Osteoblast (primary cell): ENCODE measurements around the gene KRTAP5-5. TPM values are rescaled to one million over a fixed set of nuclear protein-coding genes. Genes with fewer than 3 reads are reported as not detected.
"Not testable (repeated sequence)": the region's sequence is repeated elsewhere in the genome, so short reads cannot be mapped to it uniquely, and the experiment has no call there.

Experiments used
- DNase-seq: peaks from one replicate; pipeline ENCODE4 v3.0.0; 2011; ENCODE audit warnings: low spot score, mixed read lengths; ENCODE audit not compliant: insufficient read length; ENCODE audit errors: missing footprints
- H2AFZ ChIP-seq: 2 replicates; pipeline ENCODE4 v1.6.0; 2011; ENCODE audit warnings: mild to moderate bottlenecking, low read length
- H3K27ac ChIP-seq: 2 replicates; pipeline ENCODE4 v1.5.1; 2011; ENCODE audit warnings: mild to moderate bottlenecking, low read depth, low read length, moderate library complexity
- H3K27me3 ChIP-seq: 2 replicates; pipeline ENCODE4 v1.6.0; 2012; ENCODE audit warnings: mild to moderate bottlenecking, control low read depth, inconsistent platforms, low read length, moderate library complexity; ENCODE audit not compliant: insufficient read depth
- H3K36me3 ChIP-seq: 2 replicates; pipeline ENCODE4 v1.5.1; 2011; ENCODE audit warnings: mild to moderate bottlenecking, low read length, control low read depth, moderate library complexity; ENCODE audit not compliant: insufficient read depth
- H3K4me1 ChIP-seq: 2 replicates; pipeline ENCODE4 v1.5.1; 2011; ENCODE audit warnings: mild to moderate bottlenecking, low read length, control low read depth, moderate library complexity; ENCODE audit not compliant: insufficient read depth
- H3K4me2 ChIP-seq: 2 replicates; pipeline ENCODE4 v1.6.0; 2011; ENCODE audit warnings: mild to moderate bottlenecking, low read length; ENCODE audit not compliant: insufficient read depth
- H3K4me3 ChIP-seq: fragments of 200-600 bp; sonication (generic); 3 replicates; pipeline ENCODE4 v1.5.1; 2012; ENCODE audit warnings: mild to moderate bottlenecking, low read length, inconsistent platforms; ENCODE audit not compliant: insufficient read depth
- H3K79me2 ChIP-seq: 2 replicates; pipeline ENCODE4 v1.6.0; 2012; ENCODE audit warnings: mild to moderate bottlenecking, low read length, control low read depth, inconsistent platforms; ENCODE audit not compliant: insufficient read depth
- H3K9me3 ChIP-seq: 2 replicates; pipeline ENCODE4 v1.5.1; 2011; ENCODE audit warnings: low read depth, low read length, control low read depth
- H4K20me1 ChIP-seq: 2 replicates; pipeline ENCODE4 v1.6.0; 2012; ENCODE audit warnings: mild to moderate bottlenecking, low read length, control low read depth; ENCODE audit not compliant: insufficient read depth
- total RNA-seq: library from RNA; depleted of rRNA; stranded (reverse); fragments of >200 nt; gene quantifications from 2 replicates; pipeline ENCODE4 v1.2.3, GENCODE V29; 2012
- TF ChIP-seq, protein P1 (sequence below): IDR thresholded peaks from 2 replicates; pipeline ENCODE4 v1.5.1; 2011; ENCODE audit warnings: mild to moderate bottlenecking, low read depth, low read length, moderate library complexity; ENCODE audit errors: extremely low read depth

KRTAP5-5 gene
- total RNA-seq, 1 donor: not detected

DNA sequence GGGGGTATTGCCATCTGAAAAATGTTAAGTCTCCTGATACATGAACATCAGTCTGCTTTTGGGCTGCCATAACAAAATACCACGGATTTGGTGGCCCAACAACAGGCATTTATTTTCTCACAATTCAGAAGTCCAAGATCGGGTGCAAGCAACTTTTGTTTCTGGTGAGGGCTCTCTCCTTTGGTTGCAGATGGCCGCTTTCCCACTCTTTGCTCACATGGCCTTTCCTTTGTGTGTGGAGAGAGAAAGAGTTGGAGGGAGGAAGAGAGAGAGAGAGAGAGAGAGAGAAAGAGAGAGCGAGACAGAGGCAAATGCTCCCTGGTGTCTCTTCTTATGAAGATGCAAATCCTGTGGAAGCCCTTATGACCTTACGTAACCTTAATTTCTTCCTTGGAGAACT is 28.9 kb upstream of the KRTAP5-5 start:
- no peak overlapping the region for H2AFZ ChIP-seq
- H3K27ac ChIP-seq: no peak overlapping the region
- H3K9me3 ChIP-seq: no peaks in the 10 kb centered on the region
- no peaks in the 10 kb centered on the region for H4K20me1 ChIP-seq
- H3K4me3 ChIP-seq: no peak overlapping the region
- peaks cover 33% of the 10 kb centered on the region for H3K27me3 ChIP-seq
- no peaks in the 10 kb centered on the region for H3K79me2 ChIP-seq
- H3K4me2 ChIP-seq: no peak overlapping the region
- H3K36me3 ChIP-seq: no peaks in the 10 kb centered on the region
- no peaks in the 10 kb centered on the region for H3K4me1 ChIP-seq
- DNase-seq: no peak
- TF ChIP-seq, protein P1, sequence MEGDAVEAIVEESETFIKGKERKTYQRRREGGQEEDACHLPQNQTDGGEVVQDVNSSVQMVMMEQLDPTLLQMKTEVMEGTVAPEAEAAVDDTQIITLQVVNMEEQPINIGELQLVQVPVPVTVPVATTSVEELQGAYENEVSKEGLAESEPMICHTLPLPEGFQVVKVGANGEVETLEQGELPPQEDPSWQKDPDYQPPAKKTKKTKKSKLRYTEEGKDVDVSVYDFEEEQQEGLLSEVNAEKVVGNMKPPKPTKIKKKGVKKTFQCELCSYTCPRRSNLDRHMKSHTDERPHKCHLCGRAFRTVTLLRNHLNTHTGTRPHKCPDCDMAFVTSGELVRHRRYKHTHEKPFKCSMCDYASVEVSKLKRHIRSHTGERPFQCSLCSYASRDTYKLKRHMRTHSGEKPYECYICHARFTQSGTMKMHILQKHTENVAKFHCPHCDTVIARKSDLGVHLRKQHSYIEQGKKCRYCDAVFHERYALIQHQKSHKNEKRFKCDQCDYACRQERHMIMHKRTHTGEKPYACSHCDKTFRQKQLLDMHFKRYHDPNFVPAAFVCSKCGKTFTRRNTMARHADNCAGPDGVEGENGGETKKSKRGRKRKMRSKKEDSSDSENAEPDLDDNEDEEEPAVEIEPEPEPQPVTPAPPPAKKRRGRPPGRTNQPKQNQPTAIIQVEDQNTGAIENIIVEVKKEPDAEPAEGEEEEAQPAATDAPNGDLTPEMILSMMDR: no peak

DNA sequence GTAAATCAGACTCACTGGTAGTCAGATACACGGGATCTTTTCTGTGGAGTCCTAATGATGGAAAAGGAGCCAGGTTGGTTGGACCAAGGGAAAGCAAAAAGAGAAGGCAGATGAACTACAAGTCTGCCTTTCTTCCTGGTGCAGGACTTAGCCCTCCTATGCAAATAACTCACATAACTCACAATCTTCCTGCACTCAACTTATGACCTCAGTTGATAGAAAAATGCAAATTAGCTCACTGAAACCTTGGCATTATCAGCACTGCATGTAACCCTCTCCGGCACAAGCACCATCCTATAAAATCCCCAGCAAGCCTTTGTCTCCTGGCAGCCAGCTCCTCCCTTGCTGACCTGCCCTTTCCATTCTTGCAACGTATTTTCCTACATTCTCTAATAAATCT is 27.9 kb upstream of the KRTAP5-5 start:
- not testable (repeated sequence) for H3K9me3 ChIP-seq, H3K4me2 ChIP-seq, H3K79me2 ChIP-seq, H3K36me3 ChIP-seq, H2AFZ ChIP-seq, DNase-seq, H3K4me3 ChIP-seq, H3K27ac ChIP-seq, H4K20me1 ChIP-seq, H3K4me1 ChIP-seq
- H3K27me3 ChIP-seq: peaks cover 31% of the 10 kb centered on the region

- Histone ChIP-seq H3K9me3 (no peaks in the 10 kb centered on the region), H3K4me2 (no peak overlapping the region), H3K36me3 (no peaks in the 10 kb centered on the region), H3K79me2 (no peaks in the 10 kb centered on the region), H3K27me3 (peaks cover 29% of the 10 kb centered on the region), H3K4me3 (no peak overlapping the region), H4K20me1 (no peaks in the 10 kb centered on the region), H3K27ac (no peak overlapping the region), H3K4me1 (no peaks in the 10 kb centered on the region), H2AFZ (no peak overlapping the region)
- TF ChIP-seq, protein P1: no peak
- no peak for DNase-seq
These were observed 25.9 kb upstream of the KRTAP5-5 start for GRCh38 chr11:1603629-1604028.

GRCh38 chr11:1604181-1604580 is 25.4 kb upstream of the KRTAP5-5 start:
- Histone ChIP-seq H3K4me3 (no peak overlapping the region), H3K4me1 (no peaks in the 10 kb centered on the region), H3K27me3 (peaks cover 29% of the 10 kb centered on the region), H3K36me3 (no peaks in the 10 kb centered on the region), H3K9me3 (no peaks in the 10 kb centered on the region), H3K27ac (no peak overlapping the region), H4K20me1 (no peaks in the 10 kb centered on the region), H2AFZ (no peak overlapping the region), H3K4me2 (no peak overlapping the region), H3K79me2 (no peaks in the 10 kb centered on the region)
- TF ChIP-seq, protein P1: no peak
- no peak for DNase-seq
